Activated T-helper 17 cell treated with anti-CD3 and anti-CD28 coated beads, Interleukin-2, amount 50 U/mL, for 72 hours (primary cell): Measurements from ENCODE around the gene TMPRSS11A. TPM values are rescaled to one million over a fixed set of nuclear protein-coding genes. Genes with fewer than 3 reads are reported as not detected.

Experiments used
- ATAC-seq: fragments of 150-1000 bp; cut with Tn5 transposase; replicated peaks from 2 replicates; pipeline ENCODE4 v1.10.0; 2021; ENCODE audit warnings: mild to moderate bottlenecking, moderate library complexity
- H3K27ac Mint-ChIP-seq: one replicate; pipeline ENCODE4 v1.8.0; 2022; ENCODE audit warnings: mixed read lengths
- H3K27me3 Mint-ChIP-seq: one replicate; pipeline ENCODE4 v1.8.0; 2022; ENCODE audit warnings: mixed read lengths
- H3K36me3 Mint-ChIP-seq: one replicate; pipeline ENCODE4 v1.8.0; 2022; ENCODE audit warnings: low read depth, mild to moderate bottlenecking, mixed read lengths
- H3K4me1 Mint-ChIP-seq: one replicate; pipeline ENCODE4 v1.8.0; 2022; ENCODE audit warnings: mixed read lengths
- H3K4me3 Mint-ChIP-seq: one replicate; pipeline ENCODE4 v1.8.0; 2022; ENCODE audit warnings: mild to moderate bottlenecking, mixed read lengths
- H3K9me3 Mint-ChIP-seq: one replicate; pipeline ENCODE4 v1.8.0; 2022; ENCODE audit warnings: mixed read lengths
- total RNA-seq, 2 donors: library from RNA; stranded (reverse); gene quantifications; one replicate each; pipeline ENCODE4 v1.2.3, GENCODE V29; 2022

TMPRSS11A gene
- total RNA-seq, 2 donors from 2014 or later = not detected

- ATAC-seq = no peak
- Mint-ChIP-seq H3K9me3 (no peaks in the 10 kb centered on the region), H3K27ac (no peak overlapping the region), H3K27me3 (peaks cover 4% of the 10 kb centered on the region), H3K36me3 (no peaks in the 10 kb centered on the region), H3K4me1 (no peaks in the 10 kb centered on the region), H3K4me3 (no peak overlapping the region)
These were observed 90.2 kb downstream of the TMPRSS11A start for GRCh38 chr4:67873116-67873515.

GRCh38 chr4:67871867-67872266 lies 91.4 kb downstream of the TMPRSS11A start:
- peaks cover 2% of the 10 kb centered on the region for H3K27me3 Mint-ChIP-seq
- no peak overlapping the region for H3K27ac Mint-ChIP-seq
- peak; percentile 56 for ATAC-seq
- H3K4me1 Mint-ChIP-seq = no peaks in the 10 kb centered on the region
- no peaks in the 10 kb centered on the region for H3K36me3 Mint-ChIP-seq
- no peak overlapping the region for H3K4me3 Mint-ChIP-seq
- no peaks in the 10 kb centered on the region for H3K9me3 Mint-ChIP-seq

- no peaks in the 10 kb centered on the region for H3K4me1 Mint-ChIP-seq
- no peak overlapping the region for H3K27ac Mint-ChIP-seq
- peaks cover 4% of the 10 kb centered on the region for H3K9me3 Mint-ChIP-seq
- no peak overlapping the region for H3K4me3 Mint-ChIP-seq
- H3K27me3 Mint-ChIP-seq = no peaks in the 10 kb centered on the region
- H3K36me3 Mint-ChIP-seq = no peaks in the 10 kb centered on the region
- ATAC-seq = no peak
These were observed 93.6 kb downstream of the TMPRSS11A start for GRCh38 chr4:67869580-67870190.

DNA sequence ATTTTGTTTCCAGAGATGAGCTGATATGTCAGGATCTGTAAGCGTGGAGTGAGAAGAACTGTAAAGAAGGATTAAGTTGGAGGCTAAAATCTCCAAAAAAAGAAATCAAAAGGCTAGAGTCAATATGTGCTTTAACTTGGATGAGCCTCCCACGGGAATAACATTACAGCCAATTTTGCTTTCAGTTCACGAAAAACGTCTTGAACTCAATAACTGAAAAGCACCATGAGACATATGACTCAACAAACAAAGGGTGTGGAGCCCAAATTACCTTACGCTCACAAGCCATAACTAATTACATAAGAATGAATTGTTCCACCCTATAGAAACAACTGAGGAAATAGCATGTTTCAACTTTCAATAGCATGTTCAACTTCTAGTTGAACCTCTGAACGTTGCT lies 101.8 kb downstream of the TMPRSS11A start:
- Mint-ChIP-seq H3K27me3 (peaks cover 3% of the 10 kb centered on the region), H3K4me3 (no peak overlapping the region), H3K9me3 (peaks cover 4% of the 10 kb centered on the region), H3K27ac (no peak overlapping the region), H3K36me3 (no peaks in the 10 kb centered on the region), H3K4me1 (no peaks in the 10 kb centered on the region)
- no peak for ATAC-seq

Other genes with a start within 250 kb of the TMPRSS11A start
- gene GNRHR, start 209.1 kb downstream of the TMPRSS11A start, total RNA-seq = not detected
- gene TMPRSS11D, start 79.5 kb downstream of the TMPRSS11A start, total RNA-seq = not detected
- gene TMPRSS11F, start 166.4 kb upstream of the TMPRSS11A start, total RNA-seq = not detected